Spinal cord (tissue), 4 donors: ENCODE data around the gene RHBG. TPM values are rescaled to one million over a fixed set of nuclear protein-coding genes. Genes with fewer than 3 reads are reported as not detected.
A peak's percentile ranks its signal among the peaks of the same experiment; 100 is the strongest.

Experiments used
- polyA plus RNA-seq, 2 donors: library from polyadenylated mRNA; unstranded; fragments of 120-200 nt; gene quantifications; one replicate each; pipeline ENCODE4 v1.2.1, GENCODE V29; 2013; ENCODE audit not compliant: insufficient read length in 2 of 2
- small RNA-seq: library from RNA; depleted of rRNA; stranded (forward); fragments of <200 nt; gene quantifications from one replicate; pipeline ENCODE3, GENCODE V24; 2014; ENCODE audit warnings: low replicate concordance
- total RNA-seq, 2 donors: library from RNA; depleted of rRNA in 1 of 2; stranded (reverse); fragments of 120-200 nt in 1 of 2; fragments of >200 nt in 1 of 2; gene quantifications; one replicate each; pipeline versions ENCODE4 v1.2.3 to v1.2.4, GENCODE V29; 2013 to 2014

Gene RHBG
- total and polyA plus RNA-seq, 4 donors: 0.26 to 0.81 TPM; not detected in 2

Small RNA genes within 50 kb of the gene (small RNA-seq; reads per million reads assigned to genes)
- 0.67 reads per million, percentile 67 among the genes with 10 or more reads in this experiment for gene MIR9-1

Other genes starting within 250 kb of the RHBG start
- gene SEMA4A, start 215.6 kb upstream of the RHBG start, total RNA-seq: 10 to 100 TPM in 1 of 2 donors, 1 to 10 TPM in 1; 8.2 to 15.9 TPM
- gene SEMA4A, start 215.6 kb upstream of the RHBG start, polyA plus RNA-seq: 10 to 100 TPM; 32.2 to 42.0 TPM
- 10 to 100 TPM; 15.1 to 19.7 TPM for gene SLC25A44, start 175.1 kb upstream of the RHBG start, total RNA-seq
- 10 to 100 TPM; 40.6 to 43.0 TPM for gene SLC25A44, start 175.1 kb upstream of the RHBG start, polyA plus RNA-seq
- 10 to 100 TPM; 32.6 to 70.6 TPM for gene PMF1, start 156.2 kb upstream of the RHBG start, total RNA-seq
- 10 to 100 TPM; 54.9 to 64.8 TPM for gene PMF1, start 156.2 kb upstream of the RHBG start, polyA plus RNA-seq
- gene BGLAP, start 127.0 kb upstream of the RHBG start, total RNA-seq: 1 to 10 TPM; 1.5 to 1.9 TPM
- gene BGLAP, start 127.0 kb upstream of the RHBG start, polyA plus RNA-seq: 1 to 10 TPM; 2.3 to 5.6 TPM
- gene PAQR6, start 121.2 kb upstream of the RHBG start, total RNA-seq: 10 to 100 TPM; 42.6 to 43.1 TPM
- 100 to 1,000 TPM; 191 to 206 TPM for gene PAQR6, start 121.2 kb upstream of the RHBG start, polyA plus RNA-seq
- gene SMG5, start 86.4 kb upstream of the RHBG start, total RNA-seq: 10 to 100 TPM; 37.2 to 50.9 TPM
- 10 to 100 TPM; 71.5 to 79.8 TPM for gene SMG5, start 86.4 kb upstream of the RHBG start, polyA plus RNA-seq
- 1 to 10 TPM; 1.6 to 2.6 TPM for gene TMEM79, start 84.9 kb upstream of the RHBG start, total RNA-seq
- 1 to 10 TPM; 4.9 to 6.8 TPM for gene TMEM79, start 84.9 kb upstream of the RHBG start, polyA plus RNA-seq
- 10 to 100 TPM; 16.9 to 54.1 TPM for gene GLMP, start 73.5 kb upstream of the RHBG start, total RNA-seq
- gene GLMP, start 73.5 kb upstream of the RHBG start, polyA plus RNA-seq: 10 to 100 TPM; 22.9 to 28.9 TPM
- gene VHLL, start 69.9 kb upstream of the RHBG start, total RNA-seq: under 1 TPM in 1 of 2 donors, not detected in 1; 0.50 TPM
- under 1 TPM; 0.32 to 0.38 TPM for gene VHLL, start 69.9 kb upstream of the RHBG start, polyA plus RNA-seq
- 100 to 1,000 TPM; 248 to 258 TPM for gene CCT3, start 30.9 kb upstream of the RHBG start, total RNA-seq
- gene CCT3, start 30.9 kb upstream of the RHBG start, polyA plus RNA-seq: 100 to 1,000 TPM; 231 to 250 TPM
- gene TSACC, start 30.7 kb upstream of the RHBG start, total RNA-seq: not detected
- 1 to 10 TPM in 1 of 2 donors, under 1 TPM in 1; 0.79 to 1.7 TPM for gene TSACC, start 30.7 kb upstream of the RHBG start, polyA plus RNA-seq
- 10 to 100 TPM in 1 of 2 donors, 1 to 10 TPM in 1; 5.7 to 13.2 TPM for gene MEF2D, start 131.6 kb downstream of the RHBG start, total RNA-seq
- gene MEF2D, start 131.6 kb downstream of the RHBG start, polyA plus RNA-seq: 10 to 100 TPM; 21.8 to 28.9 TPM
- gene IQGAP3, start 203.4 kb downstream of the RHBG start, total RNA-seq: 1 to 10 TPM; 4.9 to 7.3 TPM
- gene IQGAP3, start 203.4 kb downstream of the RHBG start, polyA plus RNA-seq: 10 to 100 TPM in 1 of 2 donors, 1 to 10 TPM in 1; 6.8 to 10.4 TPM
- not detected for gene TTC24, start 210.5 kb downstream of the RHBG start, total RNA-seq
- not detected for gene TTC24, start 210.5 kb downstream of the RHBG start, polyA plus RNA-seq
- gene NAXE, start 222.6 kb downstream of the RHBG start, total RNA-seq: 100 to 1,000 TPM in 1 of 2 donors, 10 to 100 TPM in 1; 53.5 to 113 TPM
- 100 to 1,000 TPM; 107 TPM for gene NAXE, start 222.6 kb downstream of the RHBG start, polyA plus RNA-seq
- 1 to 10 TPM; 9.5 to 9.7 TPM for gene GPATCH4, start 232.3 kb downstream of the RHBG start, total RNA-seq
- 10 to 100 TPM; 41.7 to 44.5 TPM for gene GPATCH4, start 232.3 kb downstream of the RHBG start, polyA plus RNA-seq